Right lung (tissue), 5 donors: ENCODE results near the gene CDK14. TPM values are rescaled to one million over a fixed set of nuclear protein-coding genes. Genes with fewer than 3 reads are reported as not detected.
A peak's percentile ranks its signal among the peaks of the same experiment; 100 is the strongest.
"Not testable (repeated sequence)": the region's sequence is repeated elsewhere in the genome, so short reads cannot be mapped to it uniquely, and the experiment has no call there.

ENCODE experiments used
- DNase-seq, 2 donors: peaks; one replicate each; pipeline ENCODE4 v3.0.0-alpha.2; 2013
- polyA plus RNA-seq, 5 donors: library from polyadenylated mRNA; unstranded; fragments of 120-200 nt; gene quantifications; one replicate each; pipeline versions ENCODE4 v1.2.1 to v1.2.3, GENCODE V29; 2013; ENCODE audit warnings: inconsistent platforms in 1 of 5, low replicate concordance in 1 of 5; ENCODE audit not compliant: insufficient read length in 5 of 5, insufficient read depth in 1 of 5

CDK14 gene
- polyA plus RNA-seq, 5 donors: 19.3 to 34.5 (median 33.5) TPM

DNA sequence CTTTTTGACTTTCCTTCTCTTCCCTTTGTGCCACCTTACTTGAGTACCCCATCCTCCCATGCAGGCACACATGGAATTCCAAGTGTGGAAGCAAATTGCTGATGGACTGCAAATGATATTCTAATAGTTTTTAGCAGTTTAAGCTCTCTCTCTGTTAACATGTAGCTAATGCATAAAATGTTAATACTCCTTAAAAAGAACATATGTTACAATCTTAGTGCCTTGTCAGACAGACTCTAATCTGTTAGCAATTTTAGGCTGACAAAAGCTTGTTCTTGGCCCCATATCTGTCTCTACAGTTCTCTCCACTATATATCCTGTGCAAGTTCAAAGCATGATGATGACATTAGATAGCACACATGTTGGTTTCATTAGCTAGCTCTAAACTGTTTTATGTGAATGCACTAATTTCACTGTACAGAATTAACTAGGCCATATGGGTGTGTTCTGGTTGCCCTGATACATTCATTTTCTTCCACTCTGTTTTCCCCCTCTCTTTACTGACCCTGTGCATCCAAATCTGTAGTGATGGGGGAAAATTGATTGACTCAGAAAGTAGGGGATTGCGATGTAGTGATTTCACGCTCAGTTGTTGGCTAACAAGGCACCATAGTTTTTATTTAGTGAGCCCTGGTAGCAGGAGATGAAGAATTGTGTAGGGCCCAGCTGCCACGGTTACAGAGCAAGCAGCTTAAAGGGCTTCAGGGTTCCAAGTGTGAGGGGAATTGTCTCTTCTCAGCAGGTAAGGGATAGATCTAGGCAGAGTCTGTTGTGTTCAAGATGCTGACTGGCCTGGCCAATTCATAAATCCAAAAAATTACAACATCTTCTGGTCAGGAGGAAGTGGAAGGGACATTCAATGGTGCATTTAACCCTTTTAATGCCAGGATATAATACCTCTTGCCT is 553.5 kb downstream of the CDK14 start:
- DNase-seq: no peak

DNA sequence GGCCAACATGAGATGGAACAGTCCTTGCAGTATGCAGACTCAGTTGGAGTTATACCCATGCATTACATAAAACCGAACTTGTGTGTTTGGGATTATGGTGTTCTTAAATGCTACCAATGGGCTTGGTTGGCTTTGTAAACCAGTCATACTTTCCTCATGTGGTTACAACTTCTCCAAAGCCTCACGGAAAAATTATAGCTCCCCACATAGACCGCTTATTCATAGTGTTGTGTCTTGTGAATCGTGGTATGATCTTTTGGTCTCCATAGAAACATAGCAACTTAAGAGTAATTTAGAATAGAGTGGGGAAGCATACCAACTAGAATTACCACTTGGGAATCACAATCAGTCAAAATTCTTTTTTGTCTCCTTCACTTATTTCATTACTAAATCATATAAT is 555.8 kb downstream of the CDK14 start:
- no peak for DNase-seq

GRCh38 chr7:91156316-91157185 is 560.4 kb downstream of the CDK14 start:
- DNase-seq: no peak

- DNase-seq: no peak
Measured at GRCh38 chr7:91157579-91158320, 561.6 kb downstream of the CDK14 start.

GRCh38 chr7:91162436-91162835 is 566.3 kb downstream of the CDK14 start:
- no peak for DNase-seq

DNA sequence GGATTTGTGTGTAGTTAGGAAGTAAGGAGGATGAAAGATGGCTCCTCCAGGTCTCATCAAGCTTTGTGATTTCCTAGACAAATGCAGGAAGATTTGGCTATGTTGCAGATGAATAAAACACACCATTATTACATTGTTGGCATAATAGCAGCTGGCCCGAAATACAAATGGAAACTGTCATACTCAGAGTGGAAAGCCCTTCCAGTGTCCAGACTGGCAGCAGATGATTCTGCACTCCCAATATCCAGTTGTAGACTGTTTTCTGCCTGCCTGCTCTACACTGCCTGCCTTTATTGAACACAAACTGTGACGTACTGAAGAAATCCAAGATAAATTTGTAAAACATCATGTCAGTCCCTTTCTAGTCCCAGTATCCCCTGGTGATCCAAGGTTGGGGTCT is 568.4 kb downstream of the CDK14 start:
- DNase-seq: no peak

- no peak for DNase-seq
Measured at GRCh38 chr7:91165006-91165845, 569.1 kb downstream of the CDK14 start.

DNA sequence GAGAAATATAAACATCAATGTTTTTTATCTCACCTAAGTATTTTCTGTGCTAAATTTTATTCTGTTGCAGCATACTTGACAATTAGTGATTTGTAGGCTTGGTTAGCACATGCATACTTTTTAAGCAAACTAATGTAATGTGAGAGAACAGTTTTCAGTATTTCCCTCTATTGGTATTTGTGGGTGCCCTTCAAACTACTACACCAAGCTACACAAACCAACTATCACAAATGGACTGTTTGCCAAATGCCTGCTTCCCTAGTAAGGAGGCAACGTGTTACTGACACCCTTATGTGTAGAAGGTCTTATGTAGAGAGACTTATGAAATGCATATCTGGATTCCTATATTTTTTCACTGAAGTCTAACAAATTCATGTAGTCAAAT is 569.7 kb downstream of the CDK14 start:
- no peak for DNase-seq

DNA sequence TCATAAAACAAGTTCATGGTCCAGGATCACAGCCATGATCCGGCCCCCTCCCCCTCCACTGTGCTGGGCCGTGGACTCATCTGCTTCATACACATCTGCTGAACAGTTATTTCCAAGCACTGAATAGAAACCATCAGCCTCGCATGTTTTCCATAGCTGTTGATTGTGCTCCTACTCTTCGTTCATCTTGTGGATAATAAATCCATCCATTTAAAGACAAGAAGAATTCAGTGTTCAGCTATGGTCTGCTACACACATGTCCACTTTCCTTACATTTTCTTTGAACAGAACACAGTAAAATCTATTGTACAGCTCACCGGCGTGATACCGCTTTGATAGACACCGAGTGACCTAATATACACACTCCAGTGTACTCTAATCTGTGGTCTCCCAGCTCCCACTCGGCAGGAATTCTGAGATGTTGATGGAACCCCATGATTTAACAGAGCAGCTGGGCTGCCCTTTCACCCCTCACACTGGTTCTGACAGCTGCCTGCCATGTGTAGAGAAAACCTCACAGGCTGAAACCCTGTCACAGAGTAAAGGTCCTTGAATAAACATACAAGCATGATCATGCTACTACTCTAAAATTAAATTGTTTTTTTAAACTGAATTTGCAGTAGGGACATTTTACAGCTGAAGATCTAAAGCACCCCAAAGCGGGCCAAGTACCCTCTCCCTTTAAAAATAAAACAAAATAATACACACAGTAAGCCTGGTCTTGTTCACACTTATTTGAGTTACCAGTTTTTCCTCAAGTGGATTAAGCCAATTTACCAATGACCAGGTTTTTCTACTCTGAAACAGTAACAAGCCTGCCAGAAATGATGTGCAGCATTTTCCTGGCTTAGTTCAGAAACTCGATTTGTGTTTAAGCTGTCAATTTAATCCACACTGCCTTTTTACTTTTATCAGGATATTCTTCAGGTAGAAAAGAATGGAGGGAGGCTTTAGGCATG is 573.0 kb downstream of the CDK14 start:
- DNase-seq: no peak

DNA sequence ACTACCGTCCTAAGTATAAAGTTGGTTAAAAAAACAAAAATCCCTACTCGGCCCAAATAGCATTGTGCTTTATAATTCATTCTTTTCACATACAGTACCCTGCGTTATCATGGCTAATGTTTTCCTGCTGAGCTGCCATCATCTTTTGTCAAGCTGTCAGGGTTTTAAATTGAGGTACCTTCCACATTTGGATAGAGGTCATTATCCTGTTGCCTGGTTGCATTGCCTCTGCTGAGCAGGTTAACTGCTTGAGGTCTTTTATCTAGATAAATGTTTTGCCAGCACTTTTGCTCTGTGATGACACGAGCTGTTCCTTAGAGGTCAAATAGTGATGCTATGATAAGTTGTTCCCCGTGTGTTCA is 573.7 kb downstream of the CDK14 start:
- no peak for DNase-seq

GRCh38 chr7:91173265-91173664 is 577.1 kb downstream of the CDK14 start:
- DNase-seq: not testable (repeated sequence)

GRCh38 chr7:91180746-91181145 is 584.6 kb downstream of the CDK14 start:
- no peak for DNase-seq

DNA sequence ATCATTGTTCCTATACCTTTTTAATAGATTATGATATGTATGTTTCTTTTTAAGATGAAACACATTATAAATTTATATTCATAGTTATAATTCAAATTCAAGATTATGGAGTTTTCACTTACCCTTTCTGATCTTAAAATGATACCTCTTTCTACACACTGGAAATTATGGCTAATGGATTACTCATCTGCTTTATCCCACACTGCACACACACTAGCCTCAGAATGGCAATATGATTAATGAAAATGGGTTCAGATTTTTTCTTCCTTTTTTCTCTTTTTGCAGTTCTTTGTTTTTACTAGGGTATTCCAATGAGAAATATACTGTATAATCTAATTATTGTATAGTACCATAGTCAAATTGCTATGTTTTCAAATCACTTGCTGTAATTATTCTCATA is 585.8 kb downstream of the CDK14 start:
- no peak for DNase-seq

GRCh38 chr7:91182819-91183764 is 587.0 kb downstream of the CDK14 start:
- no peak for DNase-seq

DNA sequence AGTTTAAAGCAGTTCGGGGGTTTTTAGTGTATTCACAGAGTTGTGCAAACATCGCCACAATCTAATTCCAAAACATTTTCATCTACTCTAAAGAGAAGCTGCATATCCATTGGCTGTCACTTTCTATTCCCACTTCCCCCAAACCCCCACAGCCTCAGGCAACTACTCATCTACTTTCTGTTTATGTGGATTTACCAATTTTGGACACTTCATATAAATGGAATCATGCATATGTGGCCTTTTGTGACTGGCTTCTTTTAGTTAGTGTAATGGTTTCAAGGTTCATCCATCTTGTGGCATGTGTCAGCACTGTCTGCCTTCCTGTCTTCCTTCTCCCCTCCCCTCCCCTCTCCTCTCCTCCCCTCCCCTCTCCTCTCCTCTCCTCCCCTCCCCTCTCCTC is 589.6 kb downstream of the CDK14 start:
- no peak for DNase-seq

GRCh38 chr7:91187061-91187460 is 590.9 kb downstream of the CDK14 start:
- no peak for DNase-seq

- no peak for DNase-seq
Measured at GRCh38 chr7:91191771-91192170, 595.6 kb downstream of the CDK14 start.

DNA sequence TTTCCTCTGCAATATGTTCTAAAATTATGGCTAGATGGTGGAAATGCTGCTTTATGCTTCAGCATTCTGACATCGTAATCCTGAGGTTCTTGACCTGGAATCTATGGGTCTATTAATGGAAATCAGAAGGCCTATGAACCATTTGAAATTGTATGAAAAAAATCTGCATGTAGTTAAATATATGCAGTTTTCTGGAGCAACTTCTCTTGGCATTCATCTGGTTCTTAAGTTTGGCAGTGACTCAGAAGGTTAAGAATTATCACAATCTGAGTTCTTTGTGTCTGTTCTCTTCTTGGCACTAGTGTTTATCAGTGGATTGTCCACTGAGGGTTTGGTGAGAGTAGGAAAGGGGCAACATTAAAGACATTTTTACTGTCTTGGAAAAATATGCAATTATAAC is 597.0 kb downstream of the CDK14 start:
- DNase-seq: no peak

- DNase-seq: peak; percentile 37 to 51
Measured at GRCh38 chr7:91194841-91195240, 598.7 kb downstream of the CDK14 start.
